Measurements from ENCODE around the gene HBA2. TPM values are rescaled to one million over a fixed set of nuclear protein-coding genes. Genes with fewer than 3 reads are reported as not detected.

Gene HBA2
- polyA plus RNA-seq, 3 donors = 2.8 to 193 (median 158) TPM

DNA sequence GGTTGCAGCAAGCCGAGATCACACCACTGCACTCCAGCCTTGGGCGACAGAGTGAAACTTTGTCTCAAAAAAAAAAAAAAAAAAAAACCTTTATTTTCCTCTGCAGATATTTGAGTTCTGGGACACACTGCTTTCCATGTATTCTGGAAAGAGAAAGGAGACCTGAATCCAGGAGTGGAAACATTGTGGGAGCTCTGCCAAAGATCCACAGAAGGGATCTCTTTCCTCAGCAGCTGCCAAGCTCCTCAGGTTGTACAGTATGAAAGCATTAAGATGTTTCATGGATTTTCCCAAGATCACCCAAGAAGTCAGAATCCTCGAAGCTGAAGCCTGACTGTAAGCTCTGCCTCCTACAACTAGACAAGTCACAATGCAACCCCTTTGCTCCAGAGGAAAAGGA is 47.7 kb upstream of the HBA2 start:
- Histone ChIP-seq H3K27ac (ENCODE audit: low read depth in 1 of 2, low read length in 2 of 2) (no peak overlapping the region), H3K9me3 (replicated peaks in 1 of 2; ENCODE audit: control insufficient read depth in 1 of 2, insufficient read depth in 1 of 2, low read length in 2 of 2) (no peaks in the 10 kb centered on the region), H3K36me3 (replicated peaks in 1 of 2; ENCODE audit: control insufficient read depth in 1 of 2, insufficient read depth in 2 of 2, low read length in 2 of 2) (peaks cover 2 to 11% of the 10 kb centered on the region in 2 donors), H3K27me3 (ENCODE audit: control insufficient read depth in 2 of 2, insufficient read depth in 2 of 2, low read length in 2 of 2) (no peaks in the 10 kb centered on the region), H3K4me2 (replicated peaks; ENCODE audit: extremely low read depth, low read length, poor library complexity, severe bottlenecking) (no peak overlapping the region), H3K4me1 (ENCODE audit: control insufficient read depth in 1 of 2, insufficient read depth in 2 of 2, low read length in 2 of 2) (no peaks in the 10 kb centered on the region), H3K4me3 (replicated peaks in 1 of 3; ENCODE audit: low read depth in 2 of 3, low read length in 3 of 3) (no peak overlapping the region), H4K20me1 (ENCODE audit: insufficient read depth, low read length) (no peaks in the 10 kb centered on the region), H2AFZ (ENCODE audit: insufficient read depth, low read depth, low read length, poor library complexity, severe bottlenecking) (no peak overlapping the region), H3K9ac (ENCODE audit: insufficient read depth, low read length, poor library complexity, severe bottlenecking) (no peak overlapping the region), H3K79me2 (ENCODE audit: insufficient read depth, low read length) (no peaks in the 10 kb centered on the region)
- Mint-ChIP-seq H3K27ac (no peak overlapping the region), H3K4me3 (no peak overlapping the region), H3K4me1 (no peaks in the 10 kb centered on the region), H3K27me3 (ENCODE audit: low read depth in 3 of 3) (no peaks in the 10 kb centered on the region), H3K9me3 (no peaks in the 10 kb centered on the region), H3K36me3 (peaks cover 23 to 35% of the 10 kb centered on the region in 2 donors)
- no peak for DNase-seq
- TF ChIP-seq, protein P1, sequence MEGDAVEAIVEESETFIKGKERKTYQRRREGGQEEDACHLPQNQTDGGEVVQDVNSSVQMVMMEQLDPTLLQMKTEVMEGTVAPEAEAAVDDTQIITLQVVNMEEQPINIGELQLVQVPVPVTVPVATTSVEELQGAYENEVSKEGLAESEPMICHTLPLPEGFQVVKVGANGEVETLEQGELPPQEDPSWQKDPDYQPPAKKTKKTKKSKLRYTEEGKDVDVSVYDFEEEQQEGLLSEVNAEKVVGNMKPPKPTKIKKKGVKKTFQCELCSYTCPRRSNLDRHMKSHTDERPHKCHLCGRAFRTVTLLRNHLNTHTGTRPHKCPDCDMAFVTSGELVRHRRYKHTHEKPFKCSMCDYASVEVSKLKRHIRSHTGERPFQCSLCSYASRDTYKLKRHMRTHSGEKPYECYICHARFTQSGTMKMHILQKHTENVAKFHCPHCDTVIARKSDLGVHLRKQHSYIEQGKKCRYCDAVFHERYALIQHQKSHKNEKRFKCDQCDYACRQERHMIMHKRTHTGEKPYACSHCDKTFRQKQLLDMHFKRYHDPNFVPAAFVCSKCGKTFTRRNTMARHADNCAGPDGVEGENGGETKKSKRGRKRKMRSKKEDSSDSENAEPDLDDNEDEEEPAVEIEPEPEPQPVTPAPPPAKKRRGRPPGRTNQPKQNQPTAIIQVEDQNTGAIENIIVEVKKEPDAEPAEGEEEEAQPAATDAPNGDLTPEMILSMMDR (IDR thresholded peaks at IDR 0.05) = no peak
- no CpG with 5 or more reads among the region's 3 CpGs for WGBS (ENCODE audit: insufficient coverage)
- intact Hi-C loops (cut with micrococcal nuclease) = no loop called here

DNA sequence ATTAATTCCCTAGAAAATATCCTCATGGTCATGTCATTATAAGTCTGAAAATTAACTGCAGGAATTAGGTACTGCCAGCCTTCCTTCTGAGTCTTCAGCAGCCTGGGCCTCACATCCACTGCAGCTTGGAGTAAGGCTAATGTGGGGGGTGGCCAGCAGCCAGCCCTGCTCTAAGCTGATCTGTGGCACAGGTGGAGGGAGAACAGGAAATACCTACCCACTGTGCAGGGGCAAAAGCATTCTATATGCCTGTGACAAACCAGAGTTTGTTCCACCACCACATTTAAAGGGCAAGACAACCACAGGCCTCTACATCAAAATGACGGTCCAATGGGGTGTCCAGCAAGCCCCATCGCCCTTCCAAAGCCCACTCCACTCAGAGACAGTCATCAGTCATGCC is 43.6 kb upstream of the HBA2 start:
- peaks cover 3% of the 10 kb centered on the region for H3K79me2 ChIP-seq (ENCODE audit: insufficient read depth, low read length)
- WGBS (ENCODE audit: insufficient coverage) = 100% methylated on average over 2 of the region's 2 CpGs
- H3K9ac ChIP-seq (ENCODE audit: insufficient read depth, low read length, poor library complexity, severe bottlenecking) = no peak overlapping the region
- intact Hi-C loops (cut with micrococcal nuclease) = no loop called here
- H3K27ac Mint-ChIP-seq = no peak overlapping the region
- no peaks in the 10 kb centered on the region for H3K4me1 ChIP-seq (ENCODE audit: control insufficient read depth in 1 of 2, insufficient read depth in 2 of 2, low read length in 2 of 2)
- H3K36me3 ChIP-seq (replicated peaks in 1 of 2; ENCODE audit: control insufficient read depth in 1 of 2, insufficient read depth in 2 of 2, low read length in 2 of 2) = peaks cover 0 to 14% of the 10 kb centered on the region in 2 donors
- no peaks in the 10 kb centered on the region for H3K9me3 Mint-ChIP-seq
- H3K4me3 ChIP-seq (replicated peaks in 1 of 3; ENCODE audit: low read depth in 2 of 3, low read length in 3 of 3) = no peak overlapping the region
- DNase-seq = no peak
- no peak overlapping the region for H3K4me3 Mint-ChIP-seq
- no peaks in the 10 kb centered on the region for H3K27me3 Mint-ChIP-seq (ENCODE audit: low read depth in 3 of 3)
- peaks cover 13 to 23% of the 10 kb centered on the region in 2 donors for H3K36me3 Mint-ChIP-seq
- H3K4me1 Mint-ChIP-seq = no peaks in the 10 kb centered on the region
- no peaks in the 10 kb centered on the region for H3K9me3 ChIP-seq (replicated peaks in 1 of 2; ENCODE audit: control insufficient read depth in 1 of 2, insufficient read depth in 1 of 2, low read length in 2 of 2)
- no peak overlapping the region for H3K4me2 ChIP-seq (replicated peaks; ENCODE audit: extremely low read depth, low read length, poor library complexity, severe bottlenecking)
- H3K27me3 ChIP-seq (ENCODE audit: control insufficient read depth in 2 of 2, insufficient read depth in 2 of 2, low read length in 2 of 2) = no peaks in the 10 kb centered on the region
- TF ChIP-seq, protein P1 (IDR thresholded peaks at IDR 0.05) = no peak
- H2AFZ ChIP-seq (ENCODE audit: insufficient read depth, low read depth, low read length, poor library complexity, severe bottlenecking) = no peak overlapping the region
- no peak overlapping the region for H3K27ac ChIP-seq (ENCODE audit: low read depth in 1 of 2, low read length in 2 of 2)
- H4K20me1 ChIP-seq (ENCODE audit: insufficient read depth, low read length) = no peaks in the 10 kb centered on the region
